HG03575 (cell line): Measurements from ENCODE around the gene HP.
"Not testable (repeated sequence)": the region's sequence is repeated elsewhere in the genome, so short reads cannot be mapped to it uniquely, and the experiment has no call there.

Source experiments
- ATAC-seq: cut with Tn5 transposase; IDR thresholded peaks from one replicate; pipeline ENCODE4 v1.9.1; 2021; ENCODE audit not compliant: unreplicated experiment, insufficient number of reproducible peaks, low FRiP score; ENCODE audit errors: extremely low read depth

The HP gene

GRCh38 chr16:72054254-72054847, at the start of gene HP:
Gene HP (plus strand): TSS chr16:72054505. CDS start chr16:72054653, 148 bp downstream.
- not testable (repeated sequence) for ATAC-seq

GRCh38 chr16:72008065-72008423, 46.3 kb upstream of the HP start:
- ATAC-seq, result not testable (repeated sequence)

DNA sequence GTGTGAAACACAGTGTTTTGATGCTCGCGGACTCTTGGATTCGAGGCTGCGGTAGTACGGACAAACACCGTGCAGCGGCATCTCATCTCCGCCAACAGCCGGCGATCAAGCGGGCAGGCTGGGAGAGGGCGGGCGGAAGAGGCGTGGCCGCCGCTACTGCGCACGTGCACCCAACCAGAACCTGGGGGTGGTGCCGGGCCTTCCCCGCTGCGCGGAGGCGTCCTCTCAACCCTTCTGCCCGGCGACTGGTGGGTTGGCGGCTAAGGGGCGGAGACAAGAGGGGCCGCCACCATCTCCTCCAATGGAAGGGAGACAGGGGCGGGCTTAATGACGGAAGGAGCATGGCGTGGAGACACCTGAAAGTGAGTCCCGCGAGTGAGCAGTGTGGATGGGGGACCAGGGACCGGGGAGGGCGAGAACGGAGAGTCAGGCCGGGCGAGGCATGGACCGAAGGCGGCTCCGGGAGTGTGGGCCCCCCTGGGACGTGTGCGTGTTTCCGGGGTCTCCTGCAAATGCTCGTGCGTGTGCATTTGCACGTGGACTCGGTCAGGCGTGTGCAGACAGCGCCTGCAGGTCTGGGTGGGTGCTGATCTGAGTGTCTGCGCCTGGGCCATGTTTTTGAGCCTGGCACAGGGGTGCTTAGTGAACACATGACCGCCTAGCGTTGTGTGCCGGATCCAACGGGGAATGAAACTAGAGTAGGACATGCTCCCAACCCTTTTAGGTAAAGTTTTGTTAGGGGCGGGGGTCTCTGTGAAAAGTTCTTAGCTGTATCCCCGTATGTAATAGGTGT, 45.7 kb upstream of the HP start, which contains the start of gene DHODH:
TSS of gene DHODH (plus strand) at position 321 of the 793 bp plus-strand sequence. CDS start at position 342, 21 bp downstream.
- peak; percentile 91 for ATAC-seq

- no peak for ATAC-seq
These were observed 44.5 kb upstream of the HP start for GRCh38 chr16:72009779-72010178.

GRCh38 chr16:72012607-72013006, 41.7 kb upstream of the HP start:
- no peak for ATAC-seq

- no peak for ATAC-seq
These were observed 40.9 kb upstream of the HP start for GRCh38 chr16:72013389-72013788.

DNA sequence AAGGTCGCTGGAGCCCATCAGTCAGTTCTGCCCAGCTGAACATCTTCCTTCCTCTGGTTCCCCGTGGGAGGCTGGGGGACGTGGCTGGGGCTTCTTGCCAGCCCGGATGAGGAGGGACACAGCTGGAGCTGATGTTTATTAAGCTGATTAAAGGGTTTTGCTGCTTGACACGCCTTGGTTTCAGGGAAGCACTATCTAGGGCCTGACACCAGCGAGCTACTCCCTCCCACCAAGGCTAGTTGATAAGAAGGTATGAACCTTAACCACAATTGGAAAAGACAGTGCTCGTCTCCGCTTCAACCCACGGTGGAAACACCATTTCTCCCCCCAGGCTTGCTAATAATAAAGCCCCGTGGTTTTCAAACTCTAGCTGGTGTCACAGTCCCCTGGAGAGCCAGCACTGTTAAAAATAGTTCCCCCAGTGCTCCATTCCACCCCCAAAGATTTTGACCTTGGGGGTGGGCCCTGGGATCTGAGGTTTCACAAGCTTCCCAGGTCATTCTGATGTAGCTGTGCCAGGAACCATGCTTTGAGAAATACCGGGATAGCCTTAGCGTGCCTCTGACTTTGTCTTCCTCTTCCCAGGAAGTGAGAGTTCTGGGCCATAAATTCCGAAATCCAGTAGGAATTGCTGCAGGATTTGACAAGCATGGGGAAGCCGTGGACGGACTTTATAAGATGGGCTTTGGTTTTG, 40.3 kb upstream of the HP start:
- ATAC-seq, result no peak

GRCh38 chr16:72014675-72015074, 39.6 kb upstream of the HP start:
- no peak for ATAC-seq

GRCh38 chr16:72015124-72015523, 39.2 kb upstream of the HP start:
- no peak for ATAC-seq

DNA sequence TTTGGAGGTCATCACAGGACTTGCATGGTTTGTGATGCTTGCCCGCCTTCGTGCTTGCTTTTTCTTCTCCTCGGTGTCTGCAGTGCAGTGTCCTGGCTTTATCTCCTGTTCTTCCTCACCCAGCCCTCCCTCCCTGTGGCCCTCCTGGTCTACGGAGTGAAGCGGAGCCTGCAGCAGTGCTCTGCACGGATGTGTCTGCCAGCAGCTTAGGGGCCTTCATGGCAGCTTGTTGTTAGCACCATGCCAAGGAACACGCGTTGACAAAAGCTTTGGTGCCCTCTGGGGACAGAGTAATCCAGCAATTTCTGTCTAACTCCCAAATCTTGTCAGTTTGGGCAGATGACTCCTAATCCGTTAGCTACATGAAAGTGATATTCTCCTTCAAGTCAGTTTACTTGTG, 35.8 kb upstream of the HP start:
- ATAC-seq, result no peak

DNA sequence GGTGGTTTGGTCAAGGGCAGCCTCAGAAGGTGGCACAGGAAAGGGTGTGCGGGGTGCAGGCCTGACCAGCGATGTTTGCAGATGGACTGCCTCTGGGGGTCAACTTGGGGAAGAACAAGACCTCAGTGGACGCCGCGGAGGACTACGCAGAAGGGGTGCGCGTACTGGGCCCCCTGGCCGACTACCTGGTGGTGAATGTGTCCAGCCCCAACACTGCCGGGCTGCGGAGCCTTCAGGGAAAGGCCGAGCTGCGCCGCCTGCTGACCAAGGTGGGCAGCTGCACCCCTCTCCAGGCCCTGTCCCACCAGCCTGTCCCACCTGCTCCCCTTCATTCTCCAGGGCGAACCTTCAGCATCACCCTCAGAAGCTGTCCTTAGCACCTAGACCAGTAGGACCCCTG, 33.3 kb upstream of the HP start:
- no peak for ATAC-seq

GRCh38 chr16:72022127-72022526, 32.2 kb upstream of the HP start:
- no peak for ATAC-seq

DNA sequence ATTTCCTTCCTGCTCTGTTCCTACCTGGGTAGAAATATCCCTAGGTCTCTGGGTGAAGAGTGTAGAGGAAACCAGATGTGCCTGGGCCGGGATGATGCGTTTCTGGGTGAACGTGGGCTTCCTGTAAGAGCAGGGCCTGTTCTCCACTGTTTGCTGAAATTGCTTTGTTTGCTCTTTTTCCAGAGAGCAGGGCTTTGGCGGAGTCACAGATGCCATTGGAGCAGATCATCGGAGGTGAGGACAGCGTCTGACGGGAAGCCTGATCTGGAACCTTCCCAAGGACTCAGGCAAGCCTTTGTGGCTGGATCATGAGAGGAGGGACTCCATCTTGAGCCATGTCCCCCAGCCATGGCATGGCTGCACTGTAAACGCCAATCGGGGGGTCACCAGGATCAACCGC, 30.3 kb upstream of the HP start:
- ATAC-seq, result no peak

GRCh38 chr16:72024862-72025382, 29.4 kb upstream of the HP start:
- no peak for ATAC-seq

DNA sequence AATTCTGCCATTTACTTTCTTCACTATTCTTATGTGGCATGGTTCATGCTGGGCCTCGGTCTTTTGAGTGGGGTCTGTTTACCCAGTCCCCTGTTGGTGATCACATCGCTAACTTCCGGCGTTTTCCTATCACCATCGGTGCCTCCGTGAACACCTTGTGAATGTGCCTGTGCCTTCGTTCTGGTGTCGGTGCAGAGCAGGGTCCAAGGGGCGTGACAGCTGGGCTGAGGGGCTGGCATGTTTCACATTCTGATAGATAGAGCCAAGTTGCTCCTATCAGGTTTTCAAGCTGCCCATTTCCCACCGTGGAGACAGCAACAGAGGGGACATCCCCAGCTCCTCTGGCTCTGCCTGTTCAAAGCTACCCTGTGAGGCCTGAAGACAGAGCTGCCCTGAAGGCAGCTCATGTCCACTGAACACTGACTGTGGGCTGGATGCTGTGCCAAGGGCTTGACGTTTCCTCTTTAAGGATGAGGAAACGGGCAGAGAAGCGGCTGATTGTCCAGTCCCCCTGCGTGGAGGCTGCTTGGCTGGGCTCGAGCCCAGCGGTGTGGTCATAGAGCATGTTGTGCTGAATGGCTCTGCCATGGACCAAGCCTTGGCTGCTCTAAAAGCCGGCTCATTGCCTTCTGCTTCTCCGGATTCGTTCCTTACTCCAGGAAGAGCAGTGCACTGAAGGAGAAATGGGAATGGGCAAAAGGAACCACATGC, 28.7 kb upstream of the HP start:
- no peak for ATAC-seq

DNA sequence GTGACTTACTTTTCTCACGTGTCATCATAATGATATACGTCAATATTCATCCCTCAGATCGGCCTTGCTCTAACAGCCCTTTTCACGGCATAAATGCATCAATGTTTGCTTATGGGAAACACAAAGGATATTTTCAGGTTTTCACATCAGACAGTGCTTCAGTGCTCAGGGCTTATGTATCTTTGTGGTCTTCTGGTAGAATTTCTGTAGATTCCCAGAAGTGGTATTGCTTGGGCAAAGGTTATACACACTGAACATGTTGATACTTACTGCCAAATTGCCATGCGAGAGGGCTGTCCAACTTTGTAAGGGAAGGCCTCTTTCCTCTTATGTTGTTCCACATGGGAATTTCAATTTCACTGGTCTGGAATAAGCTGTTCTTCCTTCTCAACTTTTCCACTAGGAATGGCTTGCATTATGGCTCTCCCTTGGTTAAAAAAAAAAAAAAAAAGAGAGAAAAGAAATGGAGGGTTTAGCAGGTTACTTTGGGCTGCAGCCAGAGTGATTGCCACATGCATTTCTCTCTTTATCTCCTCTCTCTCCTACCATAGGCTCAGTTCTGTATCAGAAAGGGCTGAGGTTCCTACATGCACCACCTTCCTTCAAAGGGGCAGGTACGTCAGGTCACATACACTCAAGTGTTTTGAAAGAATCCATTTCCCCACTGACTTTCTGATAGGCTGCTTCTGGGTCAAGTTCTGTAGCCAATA, 26.5 kb upstream of the HP start:
- ATAC-seq, result no peak

DNA sequence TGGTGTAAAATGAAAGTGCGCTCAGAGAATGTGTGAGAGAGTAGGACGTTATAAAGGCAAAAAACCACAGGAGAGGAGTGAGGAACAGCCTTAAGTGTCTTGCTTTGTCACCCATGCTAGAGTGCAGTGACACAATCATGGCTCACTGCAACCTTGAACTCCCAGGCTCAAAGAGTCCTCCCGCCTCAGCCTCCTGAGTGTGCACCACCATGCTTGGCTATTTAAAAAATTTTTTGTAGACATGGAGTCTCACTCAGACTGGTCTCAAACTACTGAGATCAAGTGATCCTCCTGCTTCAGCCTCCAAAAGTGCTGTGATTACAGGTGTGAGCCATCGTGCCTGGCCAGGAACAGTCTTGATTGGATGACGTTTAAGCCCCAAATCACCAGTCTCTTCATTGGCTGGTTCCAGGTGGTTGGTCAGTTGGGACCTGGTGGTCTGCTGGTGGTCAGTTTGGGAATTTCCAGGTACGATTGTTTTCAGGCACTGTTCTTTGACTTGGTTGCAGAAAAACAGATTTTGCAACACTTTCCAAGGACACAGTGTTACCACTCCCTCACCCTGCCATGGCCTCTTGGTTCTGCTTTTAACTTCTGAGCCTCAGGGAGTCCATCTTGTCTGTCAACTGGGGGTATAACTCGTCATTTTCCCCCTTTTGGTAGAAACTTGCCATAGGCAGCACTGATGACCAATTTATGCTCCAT, 24.6 kb upstream of the HP start:
- ATAC-seq, result no peak

DNA sequence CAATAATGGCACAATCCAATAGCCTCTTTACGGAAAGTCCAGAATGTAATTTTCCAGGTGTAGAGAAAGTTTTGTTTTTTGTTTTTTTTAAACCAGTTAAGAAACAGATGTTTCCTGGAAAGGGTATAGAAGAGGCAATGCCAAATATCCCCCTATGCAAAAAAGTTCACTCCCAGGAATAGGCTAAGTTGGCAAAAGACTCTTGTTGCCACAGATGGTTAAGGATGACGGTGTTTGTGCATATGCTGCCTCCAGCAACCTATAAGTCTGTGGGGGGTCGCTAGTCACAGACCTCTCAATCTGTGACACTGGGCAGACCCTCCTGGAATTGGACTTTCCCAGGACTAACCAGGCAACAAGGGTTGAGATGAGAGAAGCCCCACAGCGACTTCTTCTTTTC, 20.9 kb upstream of the HP start:
- ATAC-seq, result no peak
